IPS DF 4.7 (cell line): Measurements from ENCODE around the gene SLC25A21.
"Not testable (repeated sequence)": the region's sequence is repeated elsewhere in the genome, so short reads cannot be mapped to it uniquely, and the experiment has no call there.

Source experiments
- DNase-seq: peaks from one replicate; pipeline ENCODE4 v3.0.0-alpha.2; 2013; ENCODE audit warnings: low spot score; ENCODE audit errors: extremely low read depth

SLC25A21 gene

GRCh38 chr14:36834293-36834692 lies 338.1 kb downstream of the SLC25A21 start:
- DNase-seq: no peak

- DNase-seq: no peak
Observed at GRCh38 chr14:36829547-36829946, 342.9 kb downstream of the SLC25A21 start.

- DNase-seq: no peak
Observed at GRCh38 chr14:36827861-36828260, 344.5 kb downstream of the SLC25A21 start.

GRCh38 chr14:36826614-36827013 lies 345.8 kb downstream of the SLC25A21 start:
- no peak for DNase-seq

GRCh38 chr14:36824854-36825253 lies 347.6 kb downstream of the SLC25A21 start:
- no peak for DNase-seq

- no peak for DNase-seq
Observed at GRCh38 chr14:36823651-36824050, 348.8 kb downstream of the SLC25A21 start.

GRCh38 chr14:36822685-36823084 lies 349.7 kb downstream of the SLC25A21 start:
- DNase-seq: no peak

GRCh38 chr14:36820901-36821300 lies 351.5 kb downstream of the SLC25A21 start:
- no peak for DNase-seq

GRCh38 chr14:36820111-36820709 lies 352.2 kb downstream of the SLC25A21 start:
- no peak for DNase-seq

GRCh38 chr14:36818794-36819384 lies 353.5 kb downstream of the SLC25A21 start:
- no peak for DNase-seq

GRCh38 chr14:36818246-36818645 lies 354.2 kb downstream of the SLC25A21 start:
- DNase-seq: no peak

- DNase-seq: no peak
Observed at GRCh38 chr14:36817071-36817930, 355.1 kb downstream of the SLC25A21 start.

GRCh38 chr14:36816481-36816880 lies 355.9 kb downstream of the SLC25A21 start:
- DNase-seq: no peak

- not testable (repeated sequence) for DNase-seq
Observed at GRCh38 chr14:36814783-36815182, 357.6 kb downstream of the SLC25A21 start.

GRCh38 chr14:36810209-36810608 lies 362.2 kb downstream of the SLC25A21 start:
- DNase-seq: no peak

GRCh38 chr14:36807727-36808126 lies 364.7 kb downstream of the SLC25A21 start:
- no peak for DNase-seq

GRCh38 chr14:36805131-36805559 lies 367.3 kb downstream of the SLC25A21 start:
- DNase-seq: peak; percentile 9

GRCh38 chr14:36797634-36798033 lies 374.8 kb downstream of the SLC25A21 start:
- no peak for DNase-seq

GRCh38 chr14:36791402-36791801 lies 381.0 kb downstream of the SLC25A21 start:
- DNase-seq: no peak

GRCh38 chr14:36785511-36785910 lies 386.9 kb downstream of the SLC25A21 start:
- DNase-seq: no peak

GRCh38 chr14:36784541-36784940 lies 387.9 kb downstream of the SLC25A21 start:
- DNase-seq: no peak

- no peak for DNase-seq
Observed at GRCh38 chr14:36781897-36782296, 390.5 kb downstream of the SLC25A21 start.
